Tibial artery (tissue), 4 donors: ENCODE measurements around the gene PTTG1IP2.

ENCODE experiments used
- DNase-seq, 2 donors: peaks; one replicate each; pipeline ENCODE4 v3.0.0-alpha.2; 2019
- H3K27ac ChIP-seq, 2 donors: fragments of 200-600 bp; sonication (generic) in 1 of 2; 1 replicate in 1 of 2; 2 replicates in 1 of 2; pipeline ENCODE4 v1.5.1; 2018 to 2019; ENCODE audit warnings: mild to moderate bottlenecking in 1 of 2
- H3K27me3 ChIP-seq, 2 donors: fragments of 200-600 bp; sonication (generic) in 1 of 2; one replicate each; pipeline versions ENCODE4 v1.5.1 to v1.6.0; 2016 to 2019
- H3K36me3 ChIP-seq, 3 donors: fragments of 200-600 bp; sonication (generic) in 2 of 3; one replicate each; pipeline ENCODE4 v1.5.1; 2016 to 2019; ENCODE audit warnings: mild to moderate bottlenecking in 2 of 3
- H3K4me1 ChIP-seq, 4 donors: fragments of 200-600 bp; sonication (generic) in 2 of 4; 1 replicate in 3 of 4; 2 replicates in 1 of 4; pipeline ENCODE4 v1.5.1; 2016 to 2019
- H3K4me3 ChIP-seq, 2 donors: fragments of 200-600 bp; sonication (generic) in 1 of 2; 1 replicate in 1 of 2; 2 replicates in 1 of 2; pipeline ENCODE4 v1.5.1; 2018 to 2019; ENCODE audit warnings: mild to moderate bottlenecking in 2 of 2
- H3K9me3 ChIP-seq, 3 donors: fragments of 200-600 bp; sonication (generic) in 1 of 3; one replicate each; pipeline ENCODE4 v1.5.1; 2016 to 2019
- intact Hi-C: fragments of 100-400 bp; cut with DNase I; formaldehyde crosslinking; loops from one replicate; pipeline ENCODE4 v1.15.0; 2023; ENCODE audit warnings: low total_unique reads
- TF ChIP-seq, protein P1 (sequence below), 2 experiments: fragments of 200-600 bp in 1 of 2; fragments of 450-650 bp in 1 of 2; IDR thresholded peaks; one replicate each; pipeline ENCODE4 v1.5.1; 2017 to 2019; ENCODE audit warnings: antibody characterized with exemption in 2 of 2, mild to moderate bottlenecking in 1 of 2, moderate library complexity in 1 of 2

The PTTG1IP2 gene

DNA sequence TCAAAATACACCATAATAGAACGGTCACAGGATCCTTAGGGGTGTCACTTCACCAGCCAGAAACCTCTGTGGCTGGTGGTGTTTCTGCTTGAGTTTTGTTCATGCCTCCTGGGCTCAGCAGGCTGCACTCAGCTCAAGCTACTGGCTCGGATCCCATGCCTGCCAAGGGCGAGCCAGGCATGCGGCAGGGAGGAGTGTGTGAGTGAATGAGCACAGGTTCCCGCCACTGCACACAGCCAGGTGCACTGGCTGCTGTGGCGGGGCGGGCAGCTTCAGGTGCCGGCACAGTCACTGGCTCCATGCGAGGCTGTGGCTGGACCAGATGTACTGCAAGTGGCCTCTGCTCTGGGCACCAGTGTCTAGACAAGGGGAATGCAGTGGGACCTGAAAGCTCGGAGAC is 36.7 kb upstream of the PTTG1IP2 start:
- no peak for DNase-seq
- Histone ChIP-seq H3K4me3 (no peak overlapping the region), H3K27ac (no peak overlapping the region), H3K9me3 (no peaks in the 10 kb centered on the region), H3K4me1 (no peaks in the 10 kb centered on the region), H3K36me3 (peaks cover 0 to 3% (median 0%) of the 10 kb centered on the region in 3 donors), H3K27me3 (no peaks in the 10 kb centered on the region)
- intact Hi-C loops, result no loop called here
- TF ChIP-seq, protein P1, sequence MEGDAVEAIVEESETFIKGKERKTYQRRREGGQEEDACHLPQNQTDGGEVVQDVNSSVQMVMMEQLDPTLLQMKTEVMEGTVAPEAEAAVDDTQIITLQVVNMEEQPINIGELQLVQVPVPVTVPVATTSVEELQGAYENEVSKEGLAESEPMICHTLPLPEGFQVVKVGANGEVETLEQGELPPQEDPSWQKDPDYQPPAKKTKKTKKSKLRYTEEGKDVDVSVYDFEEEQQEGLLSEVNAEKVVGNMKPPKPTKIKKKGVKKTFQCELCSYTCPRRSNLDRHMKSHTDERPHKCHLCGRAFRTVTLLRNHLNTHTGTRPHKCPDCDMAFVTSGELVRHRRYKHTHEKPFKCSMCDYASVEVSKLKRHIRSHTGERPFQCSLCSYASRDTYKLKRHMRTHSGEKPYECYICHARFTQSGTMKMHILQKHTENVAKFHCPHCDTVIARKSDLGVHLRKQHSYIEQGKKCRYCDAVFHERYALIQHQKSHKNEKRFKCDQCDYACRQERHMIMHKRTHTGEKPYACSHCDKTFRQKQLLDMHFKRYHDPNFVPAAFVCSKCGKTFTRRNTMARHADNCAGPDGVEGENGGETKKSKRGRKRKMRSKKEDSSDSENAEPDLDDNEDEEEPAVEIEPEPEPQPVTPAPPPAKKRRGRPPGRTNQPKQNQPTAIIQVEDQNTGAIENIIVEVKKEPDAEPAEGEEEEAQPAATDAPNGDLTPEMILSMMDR (IDR thresholded peaks at IDR 0.05), result no peak

DNA sequence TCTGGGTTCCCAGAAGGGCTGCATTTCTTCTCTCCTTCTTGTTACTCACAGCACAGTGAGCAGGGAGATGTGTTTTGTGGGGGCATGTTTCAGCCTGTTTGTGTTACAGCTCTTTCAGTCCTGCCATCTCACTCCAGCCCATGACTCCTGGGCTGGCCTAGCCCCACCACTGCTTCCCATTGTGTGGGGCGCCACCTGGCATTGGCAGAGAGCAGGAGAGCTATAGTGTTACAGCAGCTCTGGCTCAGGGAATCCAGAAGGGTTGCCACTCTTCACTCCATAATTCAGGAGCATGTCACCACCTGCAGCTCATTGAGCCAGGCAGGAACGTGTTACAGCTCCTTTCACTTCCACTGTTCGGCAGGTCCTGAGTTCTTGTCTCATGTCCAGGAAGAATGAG is 36.2 kb upstream of the PTTG1IP2 start:
- DNase-seq, result no peak
- Histone ChIP-seq H3K27me3 (no peaks in the 10 kb centered on the region), H3K36me3 (peaks cover 0 to 3% (median 0%) of the 10 kb centered on the region in 3 donors), H3K4me1 (no peaks in the 10 kb centered on the region), H3K27ac (no peak overlapping the region), H3K4me3 (no peak overlapping the region), H3K9me3 (no peaks in the 10 kb centered on the region)
- TF ChIP-seq, protein P1 (IDR thresholded peaks at IDR 0.05), result no peak
- intact Hi-C loops, result no loop called here

DNA sequence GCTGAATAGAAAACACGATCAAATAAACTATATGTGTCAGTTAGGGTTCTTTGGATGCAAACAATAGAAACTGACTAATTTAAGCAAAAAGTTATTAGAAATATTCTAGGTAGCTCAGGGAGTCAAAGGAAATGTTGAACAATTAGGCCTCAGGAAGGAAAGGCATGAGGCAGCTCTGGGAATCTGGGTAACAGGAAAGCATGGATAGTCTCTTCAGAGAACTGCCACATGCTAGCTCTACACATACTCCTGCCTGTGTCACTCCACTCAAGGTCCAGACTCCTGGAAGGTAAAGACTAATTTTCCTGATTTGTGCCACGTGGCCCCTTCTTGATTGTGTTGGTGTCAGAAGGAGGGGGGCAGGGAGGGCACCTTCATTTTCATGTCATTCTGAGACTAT is 23.8 kb upstream of the PTTG1IP2 start:
- Histone ChIP-seq H3K4me3 (no peak overlapping the region), H3K27me3 (no peaks in the 10 kb centered on the region), H3K27ac (no peak overlapping the region), H3K36me3 (no peaks in the 10 kb centered on the region), H3K4me1 (no peaks in the 10 kb centered on the region), H3K9me3 (no peaks in the 10 kb centered on the region)
- TF ChIP-seq, protein P1 (IDR thresholded peaks at IDR 0.05), result no peak
- intact Hi-C loops, result no loop called here
- no peak for DNase-seq

DNA sequence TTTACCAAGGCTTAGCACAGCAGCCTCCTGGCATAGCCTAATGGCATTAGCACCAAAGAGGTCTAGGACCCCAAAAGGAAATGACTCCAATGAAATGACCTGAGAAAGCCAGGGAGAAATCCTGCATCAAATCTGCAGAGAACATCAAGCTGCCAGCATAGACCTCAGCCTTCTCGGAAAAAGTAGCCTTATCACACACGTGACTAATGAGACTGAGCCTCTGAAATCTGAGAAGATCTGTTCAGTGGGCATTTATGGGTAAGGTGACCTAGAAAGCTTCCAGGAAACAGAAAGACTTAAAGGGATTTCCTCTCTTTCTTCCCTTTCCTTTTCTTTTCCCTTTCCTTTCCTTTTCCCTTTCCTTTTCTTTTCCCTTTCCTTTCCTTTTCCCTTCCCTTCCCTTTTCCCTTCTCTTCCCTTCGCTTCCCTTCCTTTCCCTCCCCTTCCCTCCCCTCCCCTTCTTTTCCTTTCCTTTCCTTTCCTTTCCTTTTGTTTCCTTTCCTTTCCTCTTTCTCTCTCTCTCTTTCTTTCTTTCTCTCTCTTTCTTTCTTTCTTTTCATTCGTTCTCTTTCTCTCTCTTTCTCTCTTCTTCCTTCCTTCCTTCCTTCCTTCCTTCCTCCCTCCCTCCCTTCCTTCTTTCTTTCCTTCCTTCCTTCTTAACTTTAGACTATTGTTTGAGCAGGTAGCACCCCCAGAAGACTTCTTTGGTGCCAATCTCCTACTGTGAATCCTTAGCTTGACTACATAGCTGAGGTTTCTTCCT is 23.1 kb upstream of the PTTG1IP2 start:
- intact Hi-C loops, result no loop called here
- H3K27me3 ChIP-seq, result no peaks in the 10 kb centered on the region
- no peak overlapping the region for H3K4me3 ChIP-seq
- TF ChIP-seq, protein P1 (IDR thresholded peaks at IDR 0.05), result no peak
- no peak for DNase-seq
- no peaks in the 10 kb centered on the region for H3K36me3 ChIP-seq
- H3K27ac ChIP-seq, result no peak overlapping the region
- H3K4me1 ChIP-seq, result no peaks in the 10 kb centered on the region
- H3K9me3 ChIP-seq, result no peaks in the 10 kb centered on the region

DNA sequence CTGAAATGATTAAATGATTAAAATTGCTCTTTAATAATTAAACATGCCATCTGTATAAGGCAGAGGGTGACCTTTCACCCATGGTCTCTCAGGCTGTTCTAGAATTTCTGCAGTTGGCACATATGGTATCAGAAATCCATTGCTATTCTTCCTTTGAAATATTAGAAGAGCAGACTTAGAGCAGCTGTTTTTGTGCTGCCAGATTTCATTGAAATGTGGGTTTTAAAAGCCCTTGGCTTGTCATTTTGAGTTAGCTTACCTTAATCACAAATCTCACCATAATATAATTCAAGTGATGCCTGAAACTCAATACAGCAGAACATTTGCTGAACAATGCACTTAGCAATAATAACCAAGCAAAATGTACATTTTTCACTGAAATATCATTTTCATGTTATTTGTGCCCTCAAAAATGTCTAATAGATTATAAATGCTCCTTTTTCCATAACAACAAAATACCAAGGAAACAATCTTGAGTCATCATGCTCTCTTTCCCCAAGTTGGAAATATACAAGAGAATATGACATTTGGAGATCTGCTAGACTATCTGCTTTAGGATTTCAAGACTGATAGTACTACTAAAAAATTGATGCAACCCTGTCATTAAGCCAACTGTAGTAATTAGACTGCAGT is 16.1 kb upstream of the PTTG1IP2 start:
- Histone ChIP-seq H3K27ac (no peak overlapping the region), H3K9me3 (no peaks in the 10 kb centered on the region), H3K4me3 (no peak overlapping the region), H3K4me1 (peaks cover 0 to 8% (median 2%) of the 10 kb centered on the region in 4 donors), H3K36me3 (no peaks in the 10 kb centered on the region), H3K27me3 (no peaks in the 10 kb centered on the region)
- DNase-seq, result no peak
- TF ChIP-seq, protein P1 (IDR thresholded peaks at IDR 0.05), result no peak
- intact Hi-C loops, result loop anchor here (10.0 kb wide), 3 partner anchors 171 to 1841 kb away; no protein-coding TSS in a partner anchor
